Prostate gland (tissue), 2 donors: Measurements from ENCODE around the gene C11orf91. TPM values are rescaled to one million over a fixed set of nuclear protein-coding genes. Genes with fewer than 3 reads are reported as not detected.
A peak's percentile ranks its signal among the peaks of the same experiment; 100 is the strongest.

ENCODE experiments used
- DNase-seq: peaks from one replicate; pipeline ENCODE4 v3.0.0-alpha.2; 2019; ENCODE audit warnings: low spot score
- H3K27ac ChIP-seq, 2 donors: fragments of 200-600 bp; sonication (generic); 2 replicates each; pipeline ENCODE4 v1.5.1; 2017 to 2019
- H3K27me3 ChIP-seq: fragments of 200-600 bp; sonication (generic); replicated peaks from 2 replicates; pipeline ENCODE4 v1.5.1; 2019; ENCODE audit not compliant: insufficient read depth
- H3K36me3 ChIP-seq, 2 donors: fragments of 200-600 bp; sonication (generic); 1 replicate in 1 of 2; 2 replicates in 1 of 2; pipeline versions ENCODE4 v1.5.1 to v1.8.1; 2017 to 2019
- H3K4me1 ChIP-seq: fragments of 200-600 bp; sonication (generic); replicated peaks from 2 replicates; pipeline ENCODE4 v1.5.1; 2019
- H3K4me3 ChIP-seq, 2 donors: fragments of 200-600 bp; sonication (generic); 2 replicates each; pipeline ENCODE4 v1.5.1; 2017 to 2019
- H3K9me3 ChIP-seq: fragments of 200-600 bp; sonication (generic); 2 replicates; pipeline ENCODE4 v1.5.1; 2017
- CTCF ChIP-seq, 4 experiments: fragments of 200-600 bp in 2 of 4; fragments of 450-650 bp in 2 of 4; sonication (generic) in 2 of 4; IDR thresholded peaks; 1 replicate in 3 of 4; 2 replicates in 1 of 4; pipeline ENCODE4 v1.5.1; 2016 to 2019; ENCODE audit warnings: antibody characterized with exemption in 4 of 4, mild to moderate bottlenecking in 2 of 4, moderate library complexity in 2 of 4
- POLR2A ChIP-seq: fragments of 450-650 bp; IDR thresholded peaks from one replicate; pipeline ENCODE4 v1.6.1; 2016; ENCODE audit warnings: antibody characterized with exemption, mild to moderate bottlenecking
- POLR2AphosphoS5 ChIP-seq: sonication (generic); formaldehyde crosslinking; IDR thresholded peaks from one replicate; pipeline ENCODE4 v1.6.1; 2017; ENCODE audit warnings: antibody characterized with exemption
- WGBS: methylation state at CpG from one replicate; pipeline ENCODE4 v1.1.5; 2018; 5-methylcytosine and 5-hydroxymethylcytosine counted together
- intact Hi-C: fragments of 100-400 bp; cut with DNase I; formaldehyde crosslinking; loops from one replicate; pipeline ENCODE4 v1.14.2; 2022
- total RNA-seq, 2 donors: library from RNA; depleted of rRNA; stranded (reverse); fragments of >200 nt; gene quantifications; one replicate each; pipeline ENCODE4 v1.1.0, GENCODE V29; 2016

C11orf91 gene
- total RNA-seq, 2 donors from 2014 or later = not detected

- Histone ChIP-seq H3K4me1 (no peaks in the 10 kb centered on the region), H3K27me3 (no peaks in the 10 kb centered on the region), H3K27ac (no peak overlapping the region), H3K9me3 (no peaks in the 10 kb centered on the region), H3K36me3 (no peaks in the 10 kb centered on the region), H3K4me3 (no peak overlapping the region)
- no peak for DNase-seq
- TF ChIP-seq POLR2AphosphoS5 (no peak), POLR2A (no peak)
- 91% methylated on average over 7 of the region's 7 CpGs for WGBS
- intact Hi-C loops = no loop called here
Observed at GRCh38 chr11:33741806-33742205, 41.2 kb upstream of the C11orf91 start.

- TF ChIP-seq POLR2AphosphoS5 (no peak), CTCF (IDR thresholded peaks at IDR 0.05) (no peak)
- Histone ChIP-seq H3K27me3 (no peaks in the 10 kb centered on the region), H3K27ac (peak overlapping the region in 1 of 2 donors; percentile 91), H3K4me3 (no peak overlapping the region), H3K36me3 (no peaks in the 10 kb centered on the region), H3K9me3 (no peaks in the 10 kb centered on the region), H3K4me1 (no peaks in the 10 kb centered on the region)
- intact Hi-C loops = loop anchor here (5.0 to 10.0 kb wide), 4 partner anchors 40 to 575 kb away; partner anchors contain the start of genes CSTF3 and HIPK3
- 58% methylated on average over 3 of the region's 3 CpGs for WGBS
- no peak for DNase-seq
Observed at GRCh38 chr11:33737362-33737821, 36.8 kb upstream of the C11orf91 start.

GRCh38 chr11:33736148-33736812 lies 35.7 kb upstream of the C11orf91 start, which contains the start of gene CD59:
Gene CD59, minus strand, starts transcription at chr11:33736423. Its CDS starts 13,978 bp downstream, at chr11:33722445.
- WGBS = under 1% methylated on average over 48 of the region's 48 CpGs
- peak; percentile 96 for DNase-seq
- H3K36me3 ChIP-seq = no peaks in the 10 kb centered on the region
- peak within 1 kb of the TSS; percentile 88 to 91 for H3K27ac ChIP-seq
- TF ChIP-seq POLR2AphosphoS5 (peak; percentile 93), POLR2A (peak; percentile 97), CTCF (IDR thresholded peaks at IDR 0.05) (peak in 1 of 4 experiments; percentile 9)
- intact Hi-C loops = loop anchor here (5.0 to 10.0 kb wide), 4 partner anchors 41 to 574 kb away; partner anchors contain the start of genes CSTF3 and HIPK3
- H3K9me3 ChIP-seq = no peaks in the 10 kb centered on the region
- H3K4me1 ChIP-seq = no peaks in the 10 kb centered on the region
- peak within 1 kb of the TSS; percentile 68 to 81 for H3K4me3 ChIP-seq
- H3K27me3 ChIP-seq = no peaks in the 10 kb centered on the region

- no peaks in the 10 kb centered on the region for H3K9me3 ChIP-seq
- H3K27me3 ChIP-seq = no peaks in the 10 kb centered on the region
- no peaks in the 10 kb centered on the region for H3K36me3 ChIP-seq
- H3K4me3 ChIP-seq = peak overlapping the region; percentile 68 to 81
- DNase-seq = peak; percentile 30
- TF ChIP-seq POLR2AphosphoS5 (no peak), CTCF (IDR thresholded peaks at IDR 0.05) (peak in 1 of 4 experiments; percentile 2)
- H3K4me1 ChIP-seq = no peaks in the 10 kb centered on the region
- peak overlapping the region; percentile 88 to 91 for H3K27ac ChIP-seq
- intact Hi-C loops = loop anchor here (5.0 to 10.0 kb wide), 4 partner anchors 42 to 573 kb away; partner anchors contain the start of genes CSTF3 and HIPK3
- 1% methylated on average over 53 of the region's 53 CpGs for WGBS
Observed at GRCh38 chr11:33735271-33736147, 34.9 kb upstream of the C11orf91 start.
